GM12878 (cell line): ENCODE results near the gene RAB10. TPM values are rescaled to one million over a fixed set of nuclear protein-coding genes. Genes with fewer than 3 reads are reported as not detected.
A peak's percentile ranks its signal among the peaks of the same experiment; 100 is the strongest.

Experiments used
- ATAC-seq: fragments of 200-7000 bp; cut with Tn5 transposase; 3 replicates; pipeline ENCODE4 v1.9.1; 2020; ENCODE audit warnings: mild to moderate bottlenecking, moderate library complexity
- BruUV-seq: library from RNA; stranded (reverse); fragments of 400-500 nt; replicated peaks from 2 replicates; lab custom pipeline; 2021; lab: Mats Ljungman, UMichigan
- CTCF ChIA-PET: fragments of 300-600 bp; sonication (Branson Sonifier 250); formaldehyde crosslinking; extraction: SDS; loops from one replicate; lab custom pipeline; 2021; ENCODE audit warnings: inconsistent platforms; lab: Yijun Ruan, JAX
- POLR2A ChIA-PET: fragments of 350-600 bp; formaldehyde crosslinking; extraction: SDS; loops from one replicate; lab custom pipeline; 2021; ENCODE audit warnings: inconsistent platforms; lab: Charles Lee
- RAD21 ChIA-PET: fragments of 300-600 bp; sonication (Branson Sonifier 250); formaldehyde crosslinking; loops from one replicate; lab custom pipeline; 2023; ENCODE audit warnings: antibody characterized with exemption; ENCODE audit not compliant: unreplicated experiment; lab: Charles Lee
- SMC1A ChIA-PET: fragments of 300-600 bp; sonication (Branson Sonifier 250); formaldehyde crosslinking; loops from one replicate; lab custom pipeline; 2023; ENCODE audit not compliant: unreplicated experiment, uncharacterized antibody; lab: Charles Lee
- DNase-seq: peaks from one replicate; pipeline ENCODE4 v3.0.0-alpha.2; 2011; ENCODE audit warnings: low read depth, low spot score
- FAIRE-seq: peaks from 3 replicates; lab custom pipeline; 2011; peaks lifted over from hg19 to GRCh38; lab: Jason Lieb, UNC
- H2AFZ ChIP-seq: 2 replicates; pipeline ENCODE4 v1.6.0; 2011; ENCODE audit warnings: low read depth, low read length, control low read depth; ENCODE audit not compliant: control insufficient read depth
- H3K27ac ChIP-seq: 2 replicates; pipeline ENCODE4 v1.5.1; 2011; ENCODE audit warnings: control low read depth; ENCODE audit not compliant: control insufficient read depth, insufficient read depth
- H3K27me3 ChIP-seq, 2 experiments: replicated peaks in 1 of 2; 2 replicates each; pipeline versions ENCODE4 v1.6.0 to v1.6.1; 2011; ENCODE audit warnings: low read length in 1 of 2; ENCODE audit not compliant: control insufficient read depth in 2 of 2, insufficient read depth in 2 of 2
- H3K36me3 ChIP-seq, 2 experiments: 2 replicates each; pipeline ENCODE4 v1.5.1; 2011; ENCODE audit warnings: low read length in 1 of 2; ENCODE audit not compliant: control insufficient read depth in 2 of 2, insufficient read depth in 2 of 2
- H3K4me1 ChIP-seq: 2 replicates; pipeline ENCODE4 v1.6.1; 2011; ENCODE audit warnings: mild to moderate bottlenecking, low read length, moderate library complexity, mixed read lengths; ENCODE audit not compliant: control insufficient read depth, insufficient read depth
- H3K4me2 ChIP-seq: 2 replicates; pipeline ENCODE4 v1.6.0; 2011; ENCODE audit warnings: control low read depth; ENCODE audit not compliant: control insufficient read depth, insufficient read depth
- H3K4me3 ChIP-seq: fragments of 200-600 bp; sonication (generic); 2 replicates; pipeline ENCODE4 v1.5.1; 2016
- H3K79me2 ChIP-seq: 2 replicates; pipeline ENCODE4 v1.6.0; 2011; ENCODE audit warnings: low read length; ENCODE audit not compliant: control insufficient read depth, insufficient read depth
- H3K9ac ChIP-seq: 2 replicates; pipeline ENCODE4 v1.8.0; 2011; ENCODE audit warnings: low read length, control low read depth, mixed read lengths; ENCODE audit not compliant: control insufficient read depth, insufficient read depth
- H3K9me3 ChIP-seq: replicated peaks from 3 replicates; pipeline ENCODE4 v1.5.1; 2011; ENCODE audit warnings: mild to moderate bottlenecking, low read length; ENCODE audit not compliant: control insufficient read depth, insufficient read depth
- H4K20me1 ChIP-seq: 2 replicates; pipeline ENCODE4 v1.6.0; 2011; ENCODE audit not compliant: control insufficient read depth, insufficient read depth
- BCLAF1 ChIP-seq: fragments of 450-650 bp; IDR thresholded peaks from 2 replicates; pipeline ENCODE4 v1.6.1; 2017; ENCODE audit warnings: antibody characterized with exemption, mild to moderate bottlenecking, moderate library complexity
- CBX5 ChIP-seq: sonication (generic); IDR thresholded peaks from 2 replicates; pipeline ENCODE4 v1.6.1; 2016; ENCODE audit warnings: low read depth, moderate library complexity, mild to moderate bottlenecking, inconsistent platforms
- CREB1 ChIP-seq: IDR thresholded peaks from 2 replicates; pipeline ENCODE4 v1.6.1; 2012; ENCODE audit warnings: low read depth, mild to moderate bottlenecking, inconsistent platforms
- ETV6 ChIP-seq, 2 experiments: fragments of 450-650 bp in 1 of 2; IDR thresholded peaks in 1 of 2; conservative IDR thresholded peaks in 1 of 2; 2 replicates each; pipeline ENCODE4 v1.6.1; 2014; ENCODE audit warnings: antibody characterized with exemption in 1 of 2, borderline replicate concordance in 1 of 2, low read depth in 1 of 2, mild to moderate bottlenecking in 1 of 2, moderate library complexity in 1 of 2
- IKZF1 ChIP-seq: fragments of 450-650 bp; conservative IDR thresholded peaks from 2 replicates; pipeline ENCODE4 v1.6.1; 2017; ENCODE audit warnings: antibody characterized with exemption, mild to moderate bottlenecking
- KLF5 ChIP-seq: fragments of 450-650 bp; IDR thresholded peaks from 2 replicates; pipeline ENCODE4 v1.6.1; 2014; ENCODE audit warnings: mild to moderate bottlenecking; ENCODE audit not compliant: partially characterized antibody
- MTA2 ChIP-seq: fragments of 450-650 bp; IDR thresholded peaks from 2 replicates; pipeline ENCODE4 v1.6.1; 2016; ENCODE audit warnings: low read depth, mild to moderate bottlenecking, moderate library complexity
- NFYB ChIP-seq: IDR thresholded peaks from 2 replicates; pipeline ENCODE4 v1.6.1; 2011; ENCODE audit warnings: low read depth, mild to moderate bottlenecking, low read length, improper control_type of control experiment, moderate library complexity; ENCODE audit not compliant: insufficient read depth
- PML ChIP-seq: IDR thresholded peaks from 2 replicates; pipeline ENCODE4 v1.6.1; 2012; ENCODE audit warnings: low read length, inconsistent platforms
- RB1 ChIP-seq: fragments of 450-650 bp; formaldehyde crosslinking; IDR thresholded peaks from 2 replicates; pipeline ENCODE4 v1.6.1; 2017; ENCODE audit warnings: mild to moderate bottlenecking, borderline replicate concordance
- RELA ChIP-seq: fragments of 450-650 bp; IDR thresholded peaks from 2 replicates; pipeline ENCODE4 v1.8.0; 2014; ENCODE audit warnings: borderline replicate concordance; ENCODE audit not compliant: partially characterized antibody
- SMARCA5 ChIP-seq: fragments of 450-650 bp; IDR thresholded peaks from 2 replicates; pipeline ENCODE4 v1.6.1; 2017; ENCODE audit warnings: mild to moderate bottlenecking
- WRNIP1 ChIP-seq: IDR thresholded peaks from 2 replicates; pipeline ENCODE4 v1.6.1; 2011; ENCODE audit warnings: low read depth, low read length, improper control_type of control experiment, borderline replicate concordance
- ZBTB4 ChIP-seq: fragments of 450-650 bp; formaldehyde crosslinking; IDR thresholded peaks from 2 replicates; pipeline ENCODE4 v1.4.0; 2022; ENCODE audit warnings: mild to moderate bottlenecking, moderate library complexity
- ZSCAN29 ChIP-seq: fragments of 450-650 bp; IDR thresholded peaks from 2 replicates; pipeline ENCODE4 v1.6.1; 2017; ENCODE audit warnings: mild to moderate bottlenecking, moderate library complexity
- WGBS: methylation state at CpG from one replicate; pipeline ENCODE4 v1.1.6; 2016; ENCODE audit warnings: low lambda C conversion rate; ENCODE audit not compliant: insufficient replicate concordance, insufficient coverage; ENCODE audit errors: missing lambda C conversion rate; 5-methylcytosine and 5-hydroxymethylcytosine counted together
- in situ Hi-C: fragments of 300-500 bp; cut with MboI; formaldehyde crosslinking; loops from 9 replicates; pipeline ENCODE4 v1.14.3; 2018; ENCODE audit warnings: mixed read lengths
- intact Hi-C: fragments of 100-400 bp; cut with micrococcal nuclease; formaldehyde crosslinking; loops from one replicate; pipeline ENCODE4 v1.14.2; 2022; ENCODE audit not compliant: unreplicated experiment
- polyA plus RNA-seq, 11 experiments: library from polyadenylated mRNA; depleted of rRNA in 4 of 11; unstranded in 6 of 11; stranded (reverse) in 5 of 11; fragments of >200 nt; fragmentation: Nextera tagmentation in 4 of 11; fragmentation: Illumina TruSeq in 1 of 11; extraction: Ambion mirVana in 4 of 11; extraction: Trizol in 1 of 11; gene quantifications; 1 replicate in 1 of 11; 2 replicates in 10 of 11; pipeline versions ENCODE4 v1.2.1 to v1.2.3, GENCODE V29; 2011 to 2016; ENCODE audit warnings: inconsistent platforms in 2 of 11, missing spikeins in 2 of 11, low read depth in 1 of 11
- total RNA-seq, 4 experiments: library from RNA; depleted of rRNA in 3 of 4; stranded (reverse); fragments of >200 nt in 3 of 4; fragmentation: Illumina TruSeq in 1 of 4; extraction: Trizol in 1 of 4; gene quantifications; 2 replicates each; pipeline versions ENCODE4 v1.2.1 to v1.2.3, GENCODE V29; 2013 to 2021
- TF ChIP-seq, protein P1 (sequence below): IDR thresholded peaks from 2 replicates; pipeline ENCODE4 v1.6.1; 2012; ENCODE audit warnings: low read depth, low read length, improper control_type of control experiment

Gene RAB10
- total and polyA plus RNA-seq, 10 of the 15 experiments (the other 5 are each of a cell fraction or from before 2014, with no cell fraction given): 13.3 to 109 (median 82.0) TPM

- H2AFZ ChIP-seq: no peak overlapping the region
- DNase-seq (no peak), FAIRE-seq (no peak), ATAC-seq (no peak)
- 100% methylated on average over 1 of the region's 1 CpG for WGBS
- RAD21 ChIA-PET: no interaction called here
- CTCF ChIA-PET: interaction anchor here (1.4 to 1.7 kb wide), 2 partner anchors 11 to 176 kb away, joined by 3 to 4 read pairs; no protein-coding TSS in a partner anchor
- peaks cover 28% of the 10 kb centered on the region for H3K4me1 ChIP-seq
- no peaks in the 10 kb centered on the region for H4K20me1 ChIP-seq
- POLR2A ChIA-PET: no interaction called here
- no peak overlapping the region for H3K4me2 ChIP-seq
- TSS peak; percentile 5 for BruUV-seq
- H3K4me3 ChIP-seq: no peak overlapping the region
- intact Hi-C loops (no loop called here), in situ Hi-C loops (no loop called here)
- SMC1A ChIA-PET: interaction anchor here (1.6 to 2.0 kb wide), 4 partner anchors 19 to 33 kb away, joined by 6 to 9 read pairs (median 7); partner anchors contain the start of gene RAB10
- peaks cover 70% of the 10 kb centered on the region for H3K79me2 ChIP-seq
- no peaks in the 10 kb centered on the region for H3K27me3 ChIP-seq
- peak overlapping the region; percentile 59 for H3K27ac ChIP-seq
- H3K9me3 ChIP-seq: no peaks in the 10 kb centered on the region; the same call in 2 of the 3 replicates
- no peak overlapping the region for H3K9ac ChIP-seq
- TF ChIP-seq CBX5 (no peak), SMARCA5 (no peak), ZSCAN29 (no peak), PML (no peak), ZBTB4 (CRISPR knock-in tag) (no peak), IKZF1 (no peak), RELA (no peak), WRNIP1 (no peak), ETV6 (conservative IDR thresholded peaks at IDR 0.05 in 1 of 2, IDR thresholded peaks at IDR 0.05 in 1 of 2; ENCODE audit: borderline replicate concordance in 1 of 2, low read depth in 1 of 2) (no peak), KLF5 (no peak), MTA2 (no peak), CREB1 (no peak), BCLAF1 (no peak), RB1 (no peak), NFYB (no peak)
- TF ChIP-seq, protein P1, sequence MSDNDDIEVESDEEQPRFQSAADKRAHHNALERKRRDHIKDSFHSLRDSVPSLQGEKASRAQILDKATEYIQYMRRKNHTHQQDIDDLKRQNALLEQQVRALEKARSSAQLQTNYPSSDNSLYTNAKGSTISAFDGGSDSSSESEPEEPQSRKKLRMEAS: no peak
- peaks cover 0 to 9% of the 10 kb centered on the region in 2 experiments; a peak in 1 of 4 replicates for H3K36me3 ChIP-seq
Measured at GRCh38 chr2:26067186-26067974, 33.5 kb downstream of the RAB10 start.
